ENCODE results near the gene PEX14.

The PEX14 gene

DNA sequence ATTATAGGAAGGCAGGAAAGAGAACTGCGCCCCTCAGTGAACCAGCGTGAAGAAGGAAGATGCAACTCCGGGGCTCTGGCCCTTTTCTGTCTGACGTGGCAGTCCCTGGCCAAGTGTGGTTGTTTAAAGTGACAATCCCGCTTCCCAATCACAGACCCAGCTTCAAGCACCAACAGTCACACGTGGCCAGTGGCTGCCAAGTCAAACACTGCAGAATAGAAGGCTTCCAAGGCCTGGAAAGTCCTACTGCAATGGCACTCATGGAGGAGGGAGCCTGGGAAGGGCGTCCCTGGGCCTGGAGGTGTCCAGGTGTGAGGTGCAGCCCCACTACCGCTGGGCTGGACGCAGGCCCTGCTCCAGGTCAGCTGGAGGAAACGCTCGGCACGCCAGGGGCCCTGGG lies 177.9 kb downstream of the PEX14 start:
- TF ChIP-seq, protein P1, sequence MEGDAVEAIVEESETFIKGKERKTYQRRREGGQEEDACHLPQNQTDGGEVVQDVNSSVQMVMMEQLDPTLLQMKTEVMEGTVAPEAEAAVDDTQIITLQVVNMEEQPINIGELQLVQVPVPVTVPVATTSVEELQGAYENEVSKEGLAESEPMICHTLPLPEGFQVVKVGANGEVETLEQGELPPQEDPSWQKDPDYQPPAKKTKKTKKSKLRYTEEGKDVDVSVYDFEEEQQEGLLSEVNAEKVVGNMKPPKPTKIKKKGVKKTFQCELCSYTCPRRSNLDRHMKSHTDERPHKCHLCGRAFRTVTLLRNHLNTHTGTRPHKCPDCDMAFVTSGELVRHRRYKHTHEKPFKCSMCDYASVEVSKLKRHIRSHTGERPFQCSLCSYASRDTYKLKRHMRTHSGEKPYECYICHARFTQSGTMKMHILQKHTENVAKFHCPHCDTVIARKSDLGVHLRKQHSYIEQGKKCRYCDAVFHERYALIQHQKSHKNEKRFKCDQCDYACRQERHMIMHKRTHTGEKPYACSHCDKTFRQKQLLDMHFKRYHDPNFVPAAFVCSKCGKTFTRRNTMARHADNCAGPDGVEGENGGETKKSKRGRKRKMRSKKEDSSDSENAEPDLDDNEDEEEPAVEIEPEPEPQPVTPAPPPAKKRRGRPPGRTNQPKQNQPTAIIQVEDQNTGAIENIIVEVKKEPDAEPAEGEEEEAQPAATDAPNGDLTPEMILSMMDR (IDR thresholded peaks at IDR 0.05; ENCODE audit: extremely low read depth, insufficient read depth, missing control alignments): no peak
- in situ Hi-C loops (cut with MboI; ENCODE audit: low pct_unique_long_range_greater_than_20kb, low sequenced_read_pairs, unreplicated experiment): no loop called here
- no peak for DNase-seq (ENCODE audit: low spot score)

DNA sequence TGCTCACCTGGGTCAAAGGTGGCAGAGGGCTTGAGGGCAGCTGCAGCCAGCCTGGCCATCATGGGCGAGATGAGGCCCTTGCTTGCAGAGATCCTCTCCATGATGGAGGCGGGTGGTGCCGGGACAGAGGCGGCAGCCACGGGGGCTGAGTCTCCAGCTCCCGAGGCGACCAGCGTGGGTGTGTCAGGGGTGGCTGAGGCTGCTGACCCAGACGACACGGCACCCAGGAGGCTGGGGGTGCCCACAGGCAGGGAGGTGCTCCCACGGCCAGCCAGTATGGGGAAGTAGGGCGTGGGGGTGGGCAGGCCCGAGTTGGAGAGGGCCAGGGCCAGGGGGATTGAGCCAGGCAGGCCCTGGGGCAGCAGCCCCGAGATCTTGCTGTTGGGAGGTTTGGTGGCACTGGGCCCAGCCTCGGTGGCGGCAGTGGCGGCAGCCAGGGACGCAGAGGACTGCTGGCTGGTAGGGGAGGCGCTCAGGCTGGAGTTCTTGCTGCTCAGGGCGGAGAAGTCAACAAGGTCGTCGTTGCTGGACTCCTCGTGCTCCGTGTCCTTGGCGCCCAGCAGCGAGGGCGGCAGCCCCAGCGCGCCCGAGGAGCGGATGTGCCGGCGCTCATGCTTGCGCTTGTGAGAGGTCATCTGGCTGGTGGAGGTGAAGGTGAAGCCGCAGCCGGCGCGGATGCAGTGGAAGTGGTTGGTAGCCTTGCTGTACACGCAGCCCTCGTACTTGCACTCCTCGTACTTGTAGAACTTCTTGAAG lies 178.8 kb downstream of the PEX14 start:
- in situ Hi-C loops (cut with MboI; ENCODE audit: low pct_unique_long_range_greater_than_20kb, low sequenced_read_pairs, unreplicated experiment): no loop called here
- TF ChIP-seq, protein P1 (IDR thresholded peaks at IDR 0.05; ENCODE audit: extremely low read depth, insufficient read depth, missing control alignments): no peak

DNA sequence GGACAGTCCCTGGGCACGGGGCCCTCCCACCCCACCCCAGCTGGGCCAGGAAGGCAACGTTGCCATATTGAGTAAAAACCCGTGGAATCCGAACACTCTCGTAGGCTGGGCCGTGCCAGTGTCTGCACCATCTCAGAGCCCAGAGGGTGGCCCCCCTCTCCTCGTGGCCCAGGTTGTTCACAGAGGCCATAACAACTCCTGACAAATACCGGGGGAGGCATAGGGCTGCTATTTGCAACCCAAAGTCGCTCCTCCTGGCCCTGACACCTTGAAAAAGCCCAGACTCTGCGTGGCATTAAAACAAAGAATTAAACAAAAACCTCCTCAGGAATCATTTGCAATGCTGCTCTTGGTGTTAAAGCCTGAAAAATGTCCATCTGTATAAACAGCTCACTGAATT lies 180.3 kb downstream of the PEX14 start:
- in situ Hi-C loops (cut with MboI; ENCODE audit: low pct_unique_long_range_greater_than_20kb, low sequenced_read_pairs, unreplicated experiment): no loop called here

More for the DNA sequence above, 178.8 kb downstream of the PEX14 start:
- no peak for DNase-seq (ENCODE audit: low spot score)

DNA sequence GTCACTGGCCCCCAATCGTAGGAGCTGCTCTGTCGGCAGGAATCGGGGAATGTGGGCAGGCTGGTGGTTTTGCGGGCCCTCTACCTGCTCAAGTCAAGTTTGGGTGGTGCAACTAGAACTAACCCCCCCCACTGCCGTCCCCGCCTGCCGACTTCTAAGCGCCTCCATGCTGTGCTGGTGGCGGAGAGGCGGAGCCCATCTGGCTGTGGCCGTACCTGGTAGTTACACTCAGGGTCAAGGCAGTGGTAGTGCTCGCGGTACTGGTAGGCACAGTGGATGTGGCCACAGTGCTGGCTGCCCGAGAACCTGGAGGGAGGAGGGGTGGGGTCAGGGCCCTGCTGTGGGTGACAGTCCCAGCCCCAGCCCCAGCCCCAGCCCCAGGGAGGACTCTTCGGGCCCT lies 181.7 kb downstream of the PEX14 start:
- in situ Hi-C loops (cut with MboI; ENCODE audit: low pct_unique_long_range_greater_than_20kb, low sequenced_read_pairs, unreplicated experiment): no loop called here
- TF ChIP-seq, protein P1 (IDR thresholded peaks at IDR 0.05; ENCODE audit: extremely low read depth, insufficient read depth, missing control alignments): no peak
- no peak for DNase-seq (ENCODE audit: low spot score)

More for the DNA sequence above, 180.3 kb downstream of the PEX14 start:
- DNase-seq (ENCODE audit: low spot score): no peak
- TF ChIP-seq, protein P1 (IDR thresholded peaks at IDR 0.05; ENCODE audit: extremely low read depth, insufficient read depth, missing control alignments): no peak

DNA sequence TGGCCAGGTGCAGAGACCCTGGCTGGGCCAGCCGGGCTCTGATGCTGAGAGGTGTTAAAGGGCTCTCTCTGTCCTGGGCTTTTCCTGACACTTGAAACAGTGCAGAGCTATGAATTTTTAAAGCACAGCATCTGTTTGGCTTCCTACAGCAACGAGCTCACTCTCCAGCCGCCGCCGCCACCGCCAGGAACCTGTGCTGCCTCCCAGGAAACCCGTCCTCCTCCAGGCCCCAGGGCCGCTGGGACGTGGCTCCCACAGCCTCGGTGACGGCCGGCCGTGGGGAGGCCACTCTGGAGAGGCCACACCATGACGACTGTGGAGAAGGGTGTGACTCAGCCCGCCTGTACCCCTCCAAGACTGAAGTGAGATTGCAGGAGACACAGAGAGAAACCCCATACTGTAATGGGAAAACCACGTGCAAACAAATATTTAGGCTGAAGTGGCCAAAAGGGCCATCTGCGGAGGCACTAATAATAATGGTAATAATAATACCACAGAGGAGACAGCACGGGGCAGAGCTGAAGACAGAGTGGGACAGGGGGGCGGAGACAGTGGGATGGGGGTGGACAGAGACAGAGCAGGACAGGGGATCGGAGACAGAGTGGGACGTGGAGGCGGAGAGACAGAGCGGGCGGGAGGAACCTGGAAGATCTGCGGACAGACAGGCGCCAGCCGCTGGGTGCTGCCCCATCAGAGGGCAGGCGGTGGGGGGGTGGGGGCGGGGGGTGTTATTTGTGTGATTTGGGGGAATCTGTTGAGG lies 182.5 kb downstream of the PEX14 start:
- TF ChIP-seq, protein P1 (IDR thresholded peaks at IDR 0.05; ENCODE audit: extremely low read depth, insufficient read depth, missing control alignments): no peak
- in situ Hi-C loops (cut with MboI; ENCODE audit: low pct_unique_long_range_greater_than_20kb, low sequenced_read_pairs, unreplicated experiment): no loop called here
- DNase-seq (ENCODE audit: low spot score): no peak

DNA sequence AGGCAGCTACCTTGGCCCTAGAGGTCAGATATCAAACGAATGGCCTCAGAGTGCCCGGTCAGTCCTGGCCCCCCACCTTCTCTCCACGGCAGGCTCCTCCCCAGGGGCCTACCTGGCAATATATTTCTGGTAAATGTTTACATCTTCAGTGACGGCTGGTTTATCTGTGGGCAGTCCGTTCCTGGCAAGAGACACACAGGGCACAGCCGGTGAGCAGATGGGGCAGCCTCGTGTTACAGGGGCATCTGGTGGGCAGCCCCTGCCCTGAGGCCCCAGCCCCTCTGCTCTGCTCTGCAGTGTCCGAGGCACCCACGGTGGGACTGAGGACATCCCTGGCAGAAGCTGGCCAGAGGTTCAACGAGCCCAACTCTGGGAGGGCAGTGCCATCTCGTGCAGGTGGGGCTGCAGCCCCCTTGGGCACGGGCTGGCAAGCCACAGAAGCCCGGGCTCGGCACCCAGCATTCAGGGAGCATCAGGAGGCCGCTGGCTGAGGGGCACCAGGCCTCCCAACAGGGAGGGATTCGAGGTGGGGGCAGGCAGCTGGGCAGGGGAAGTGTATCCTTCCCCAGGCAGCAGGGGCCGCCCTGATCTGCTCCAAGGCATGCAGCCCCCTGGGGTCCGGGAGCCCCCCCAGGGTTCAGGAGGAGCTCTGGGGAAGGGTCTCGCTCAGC lies 183.8 kb downstream of the PEX14 start:
- TF ChIP-seq, protein P1 (IDR thresholded peaks at IDR 0.05; ENCODE audit: extremely low read depth, insufficient read depth, missing control alignments): no peak
- in situ Hi-C loops (cut with MboI; ENCODE audit: low pct_unique_long_range_greater_than_20kb, low sequenced_read_pairs, unreplicated experiment): no loop called here
- DNase-seq (ENCODE audit: low spot score): no peak

All from GM13977 (cell line).